Measurements from ENCODE around the gene PIGA.

The PIGA gene

DNA sequence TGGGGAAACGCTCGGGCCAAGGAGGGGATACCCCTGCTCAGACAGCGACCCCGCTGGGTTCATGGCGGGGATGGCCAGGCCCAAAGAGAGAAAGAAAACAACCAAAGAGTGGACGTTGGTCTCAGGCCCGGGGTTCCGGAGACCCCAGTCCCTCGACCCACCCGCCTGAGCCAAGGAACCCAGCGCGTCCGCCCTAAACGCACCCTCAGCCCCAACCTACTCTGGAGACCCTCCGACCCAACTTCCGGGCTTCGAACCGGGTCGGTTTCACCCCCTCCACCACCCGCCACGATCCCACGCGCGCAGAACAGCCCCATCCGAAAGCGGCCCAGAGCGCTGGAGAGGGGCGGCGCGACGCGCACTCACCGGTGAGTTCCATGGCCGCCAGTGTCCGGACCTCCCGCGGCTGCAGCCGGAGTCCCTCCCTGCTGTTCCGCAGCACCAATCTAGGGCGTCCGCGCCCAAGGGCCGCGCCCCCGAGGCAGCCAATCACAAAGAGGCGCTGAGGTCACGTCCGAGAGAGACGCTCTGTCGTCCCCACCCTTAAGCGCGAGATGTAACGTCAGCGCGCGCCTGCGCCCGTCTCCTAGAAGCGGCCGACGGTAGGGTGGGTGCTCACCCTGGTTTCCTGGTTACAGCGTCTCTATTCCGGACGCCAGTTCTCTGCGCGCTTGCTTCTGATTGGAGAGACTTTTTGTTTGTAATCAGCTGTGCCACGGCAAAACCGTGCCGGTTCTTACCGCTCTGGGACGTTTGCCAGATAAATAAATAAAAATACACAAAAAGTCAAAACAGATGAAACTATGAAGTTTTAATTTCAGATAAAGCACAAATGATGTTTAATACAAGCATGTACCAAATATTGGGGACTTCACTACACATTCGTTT lies at the start of gene PIGA:
Gene PIGA, minus strand, starts transcription at position 389 of the 888 bp plus-strand sequence. CDS start 3,593 bp downstream, outside the sequence.
- peak; percentile 70 for DNase-seq (ENCODE audit: low spot score)

GRCh38 chrX:15384304-15384703 lies 49.0 kb upstream of the PIGA start, which contains the start of gene VEGFD:
Gene VEGFD, minus strand, starts transcription at chrX:15384413. Its CDS starts 467 bp downstream, at chrX:15383946.
- peak; percentile 16 for DNase-seq (ENCODE audit: low spot score)

- no peak for DNase-seq (ENCODE audit: low spot score)
Measured at GRCh38 chrX:15382813-15383212, 47.5 kb upstream of the PIGA start.

DNA sequence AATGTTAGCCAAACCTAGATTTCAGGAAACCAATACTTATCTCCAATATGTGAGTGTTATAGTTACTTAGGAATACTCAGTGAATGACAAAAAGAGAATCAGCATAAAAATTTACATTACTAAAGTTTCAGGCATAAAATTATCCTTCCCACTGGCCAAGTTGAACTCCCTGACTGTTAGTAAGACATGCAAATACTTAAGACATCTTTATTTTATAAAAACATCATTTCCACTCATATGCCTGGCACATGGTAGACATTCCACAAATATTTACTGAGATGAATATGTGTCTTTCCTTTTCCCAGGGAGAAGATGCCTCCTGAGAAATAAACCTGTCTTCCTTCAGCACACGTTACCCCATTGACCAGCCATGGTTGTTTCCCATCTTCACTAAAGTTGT lies 41.6 kb upstream of the PIGA start:
- no peak for DNase-seq (ENCODE audit: low spot score)

DNA sequence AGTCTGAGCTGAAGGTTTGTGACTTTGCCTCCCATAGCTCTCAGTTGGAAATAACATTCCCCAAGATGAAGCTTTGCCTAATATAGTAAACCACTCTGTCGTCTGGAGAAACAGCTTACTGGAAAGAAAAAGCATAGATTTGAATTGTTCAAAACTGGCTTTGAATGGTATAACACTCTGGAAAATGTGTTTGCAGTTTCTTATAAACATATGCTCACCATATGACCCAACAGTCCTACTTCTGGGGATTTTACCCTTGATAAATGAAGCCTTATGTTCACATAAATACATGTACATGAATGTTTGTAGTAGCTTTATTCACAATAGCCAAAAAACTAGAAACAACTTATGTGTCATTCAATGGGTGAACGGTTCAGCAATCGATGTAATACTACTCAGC lies 38.7 kb upstream of the PIGA start:
- no peak for DNase-seq (ENCODE audit: low spot score)

DNA sequence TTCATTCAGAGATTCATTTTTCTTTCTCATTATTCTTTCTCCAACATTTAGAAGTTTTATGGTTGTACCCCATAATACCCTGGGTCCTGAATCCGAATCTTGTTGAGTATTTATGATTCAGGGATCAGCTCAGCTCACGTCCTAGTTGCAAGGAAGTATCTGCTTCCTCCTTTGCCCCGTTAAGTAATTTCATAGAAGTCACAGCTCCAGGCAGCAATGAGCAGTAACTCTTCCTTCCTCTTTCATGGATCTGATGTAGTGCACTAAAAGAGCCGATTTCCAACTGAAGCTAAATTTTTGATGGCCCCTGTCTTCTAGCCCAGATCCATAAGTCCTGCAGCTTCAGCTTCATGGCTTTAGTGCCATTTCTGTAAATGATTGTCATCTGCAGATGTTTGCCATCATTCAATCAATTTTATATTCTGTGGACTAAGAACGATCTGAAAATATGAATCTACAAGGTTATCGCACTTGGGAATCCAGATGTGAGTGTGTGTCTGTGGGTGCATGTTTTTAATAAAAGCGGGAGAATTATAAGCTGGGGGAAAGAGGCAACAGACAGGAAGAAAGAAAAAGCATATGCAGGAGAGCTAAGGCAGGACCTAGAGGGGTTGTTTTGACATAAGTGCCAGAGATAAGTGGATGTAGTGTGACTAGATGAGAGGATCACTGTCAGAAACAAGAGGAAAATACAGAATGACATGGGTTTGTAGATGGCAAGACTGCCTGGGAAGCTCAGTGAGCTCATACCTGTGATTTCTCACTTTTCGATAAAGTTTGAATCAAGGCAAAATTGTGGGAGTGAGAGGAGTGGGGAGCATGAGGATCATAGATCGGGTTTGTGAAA lies 31.4 kb upstream of the PIGA start:
- no peak for DNase-seq (ENCODE audit: low spot score)

DNA sequence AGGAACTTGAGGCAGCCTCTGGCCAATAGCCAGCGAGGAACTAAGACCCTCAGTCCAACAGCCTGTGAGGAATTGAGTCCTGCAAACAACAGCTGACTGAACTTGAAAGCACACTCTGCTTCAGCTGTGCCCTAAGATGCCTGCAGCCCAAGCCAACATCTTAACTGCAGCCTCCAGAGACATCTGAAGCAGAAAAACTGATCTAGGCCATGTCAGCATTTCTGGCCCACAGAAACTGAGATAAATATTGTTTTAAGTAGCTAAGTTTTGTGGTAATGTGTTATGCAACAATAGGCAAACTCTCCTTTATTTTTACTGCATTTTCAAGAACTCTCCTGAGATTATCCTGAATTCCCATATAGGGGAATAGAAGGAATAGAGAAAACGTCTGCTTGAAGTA lies 24.4 kb upstream of the PIGA start:
- no peak for DNase-seq (ENCODE audit: low spot score)

GRCh38 chrX:15358533-15358932 lies 23.2 kb upstream of the PIGA start:
- no peak for DNase-seq (ENCODE audit: low spot score)

- no peak for DNase-seq (ENCODE audit: low spot score)
Measured at GRCh38 chrX:15356444-15356843, 21.1 kb upstream of the PIGA start.

GRCh38 chrX:15350329-15350996 lies 15.1 kb upstream of the PIGA start:
- DNase-seq (ENCODE audit: low spot score) = no peak

- DNase-seq (ENCODE audit: low spot score) = peak; percentile 12
Measured at GRCh38 chrX:15349046-15349445, 13.7 kb upstream of the PIGA start.

GRCh38 chrX:15345976-15346375 lies 10.7 kb upstream of the PIGA start:
- no peak for DNase-seq (ENCODE audit: low spot score)

DNA sequence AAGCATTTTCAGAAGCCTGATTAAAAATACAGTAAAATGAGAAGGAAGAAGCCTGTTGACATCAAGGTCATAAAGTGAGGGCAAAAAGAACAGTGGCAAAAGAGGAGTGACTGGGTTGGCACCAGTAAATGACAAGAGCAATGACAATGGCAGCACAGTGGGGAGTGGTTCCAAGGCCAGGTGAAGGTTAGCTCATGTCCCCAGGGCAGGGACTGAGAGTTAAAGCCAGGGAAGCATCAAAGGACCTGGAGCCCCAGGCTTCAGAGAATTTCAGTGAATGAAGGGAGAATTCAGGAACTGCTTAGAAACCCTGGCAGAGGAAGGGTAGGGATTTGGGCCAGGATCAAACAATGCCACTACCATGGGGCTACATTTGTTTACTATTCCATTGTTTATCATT lies 8.8 kb upstream of the PIGA start:
- no peak for DNase-seq (ENCODE audit: low spot score)

- DNase-seq (ENCODE audit: low spot score) = peak; percentile 6
Measured at GRCh38 chrX:15343075-15343476, 7.8 kb upstream of the PIGA start.

- DNase-seq (ENCODE audit: low spot score) = no peak
Measured at GRCh38 chrX:15340867-15341266, 5.5 kb upstream of the PIGA start.

- no peak for DNase-seq (ENCODE audit: low spot score)
Measured at GRCh38 chrX:15336023-15336413, 695 bp upstream of the PIGA start.

DNA sequence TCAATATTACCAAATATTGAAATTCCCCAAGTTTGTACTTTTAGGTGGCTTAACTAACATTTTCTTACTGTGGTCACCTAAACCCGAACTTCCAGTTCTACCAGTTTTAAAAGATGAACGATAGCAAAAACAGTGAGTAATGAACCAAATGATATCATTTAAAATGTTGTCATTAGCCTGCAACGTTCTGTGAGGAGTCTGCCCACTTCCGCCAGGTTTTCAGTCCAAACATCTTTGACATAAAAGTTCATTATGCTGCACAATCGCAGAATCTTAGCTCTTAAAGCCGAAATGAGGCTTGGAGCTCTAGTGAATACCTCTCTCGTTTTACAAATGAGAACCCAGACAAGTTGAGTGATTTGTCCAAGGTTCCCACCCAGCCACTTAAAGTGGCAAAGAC lies 762 bp downstream of the PIGA start:
- no peak for DNase-seq (ENCODE audit: low spot score)

- no peak for DNase-seq (ENCODE audit: low spot score)
Measured at GRCh38 chrX:15328821-15329220, 6.5 kb downstream of the PIGA start.

DNA sequence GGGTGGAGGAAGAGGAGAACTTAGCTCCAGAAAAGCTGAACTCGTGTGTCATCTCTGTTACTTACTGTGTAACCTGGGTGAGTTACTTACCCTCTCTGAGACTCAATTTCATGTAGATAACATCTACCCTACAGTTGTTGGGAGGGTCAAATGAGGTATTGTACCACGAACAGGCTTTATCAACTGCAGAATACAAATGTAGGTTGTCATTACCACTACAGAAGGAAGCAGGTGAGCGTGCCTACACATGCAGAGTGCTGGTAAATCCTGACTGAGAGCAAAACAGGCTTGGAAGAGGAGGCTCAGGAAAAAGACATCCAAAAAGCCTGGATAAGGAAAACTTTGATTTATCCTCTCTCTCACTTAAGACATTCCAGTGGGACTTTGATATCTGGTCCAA lies 7.2 kb downstream of the PIGA start:
- no peak for DNase-seq (ENCODE audit: low spot score)

- DNase-seq (ENCODE audit: low spot score) = no peak
Measured at GRCh38 chrX:15322472-15322871, 12.9 kb downstream of the PIGA start.

DNA sequence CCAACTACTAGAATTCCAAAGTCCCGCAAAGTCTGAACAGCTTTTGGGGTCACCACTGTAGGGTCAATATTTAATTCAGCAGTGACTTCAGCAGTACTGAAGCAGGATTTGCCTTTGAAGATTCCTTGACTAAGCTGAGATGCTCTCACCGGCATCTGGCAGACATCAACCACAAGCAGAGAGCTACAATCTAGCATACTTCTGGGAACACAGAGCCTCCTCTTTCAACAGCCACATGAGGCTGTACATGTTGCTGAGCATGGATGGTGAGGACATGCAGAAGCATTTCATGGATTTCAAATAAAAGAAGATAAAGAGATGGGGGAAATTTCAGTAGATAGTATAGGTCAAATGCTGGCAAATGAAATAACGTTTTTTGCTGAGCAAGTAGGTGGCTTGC lies 13.3 kb downstream of the PIGA start:
- no peak for DNase-seq (ENCODE audit: low spot score)

DNA sequence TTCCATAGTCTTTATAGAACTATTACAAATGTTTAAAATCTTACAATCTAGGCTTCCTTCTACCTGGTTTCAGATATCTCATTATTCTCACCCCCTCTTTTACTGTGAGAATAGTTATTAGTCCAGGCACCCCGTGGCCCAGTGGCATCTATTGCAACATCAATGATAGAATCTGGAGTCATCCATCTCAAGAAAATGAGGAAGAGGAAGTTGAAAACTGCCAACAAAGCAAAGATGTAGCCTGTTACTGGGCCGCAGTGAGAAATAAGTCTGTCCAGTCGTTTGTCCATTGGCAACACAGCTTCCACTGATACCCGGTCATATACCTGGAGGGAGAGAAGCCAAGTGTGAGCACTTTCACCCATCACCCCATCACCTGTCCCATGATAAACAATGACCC lies 13.9 kb downstream of the PIGA start:
- DNase-seq (ENCODE audit: low spot score) = no peak

GRCh38 chrX:15320297-15320696 lies 15.0 kb downstream of the PIGA start:
- DNase-seq (ENCODE audit: low spot score) = no peak

All from HuH-7 (cell line).